Hypothalamus (tissue), 51 donors: ENCODE results near the gene CLEC2L.
A peak's percentile ranks its signal among the peaks of the same experiment; 100 is the strongest.
"Not testable (repeated sequence)": the region's sequence is repeated elsewhere in the genome, so short reads cannot be mapped to it uniquely, and the experiment has no call there.

Experiments used
- DNase-seq, 51 donors: peaks; one replicate each; lab custom pipeline; 2025; lab: John Stamatoyannopoulos, UW

Gene CLEC2L

DNA sequence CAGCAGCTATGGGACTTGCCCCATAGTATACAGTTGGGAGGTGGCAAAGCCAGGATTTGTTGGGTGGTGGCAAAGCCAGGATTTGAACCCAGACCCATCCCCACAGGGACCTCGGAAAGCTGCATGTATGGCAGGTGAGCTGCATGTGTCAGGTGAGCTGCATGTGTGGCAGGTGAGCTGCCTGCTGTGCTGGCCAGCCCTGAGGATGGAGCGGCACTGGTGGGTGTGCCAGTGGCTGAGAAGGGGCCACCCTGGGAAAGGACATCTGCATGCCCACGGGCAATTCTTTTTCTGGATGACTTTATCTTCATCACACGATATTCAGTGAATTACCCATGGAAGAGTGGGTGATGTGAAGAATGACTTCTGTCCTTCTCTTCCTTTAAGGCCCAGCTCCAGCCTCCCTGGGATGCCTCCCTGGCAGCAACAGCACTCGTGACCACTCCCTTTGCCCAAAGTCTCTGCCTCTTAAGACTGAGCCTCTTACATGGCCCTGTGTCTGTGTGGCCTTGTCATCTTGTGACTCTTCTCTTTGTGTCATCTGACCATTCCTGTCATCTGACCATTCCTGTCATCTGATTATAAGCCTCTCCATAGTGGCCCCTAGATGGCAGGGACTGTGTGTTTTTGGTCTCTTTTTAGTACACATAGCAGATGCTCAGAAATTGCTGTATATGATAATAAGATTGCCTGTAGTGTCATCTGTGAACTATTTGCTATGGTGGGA lies 25.0 kb downstream of the CLEC2L start:
- DNase-seq: no peak

DNA sequence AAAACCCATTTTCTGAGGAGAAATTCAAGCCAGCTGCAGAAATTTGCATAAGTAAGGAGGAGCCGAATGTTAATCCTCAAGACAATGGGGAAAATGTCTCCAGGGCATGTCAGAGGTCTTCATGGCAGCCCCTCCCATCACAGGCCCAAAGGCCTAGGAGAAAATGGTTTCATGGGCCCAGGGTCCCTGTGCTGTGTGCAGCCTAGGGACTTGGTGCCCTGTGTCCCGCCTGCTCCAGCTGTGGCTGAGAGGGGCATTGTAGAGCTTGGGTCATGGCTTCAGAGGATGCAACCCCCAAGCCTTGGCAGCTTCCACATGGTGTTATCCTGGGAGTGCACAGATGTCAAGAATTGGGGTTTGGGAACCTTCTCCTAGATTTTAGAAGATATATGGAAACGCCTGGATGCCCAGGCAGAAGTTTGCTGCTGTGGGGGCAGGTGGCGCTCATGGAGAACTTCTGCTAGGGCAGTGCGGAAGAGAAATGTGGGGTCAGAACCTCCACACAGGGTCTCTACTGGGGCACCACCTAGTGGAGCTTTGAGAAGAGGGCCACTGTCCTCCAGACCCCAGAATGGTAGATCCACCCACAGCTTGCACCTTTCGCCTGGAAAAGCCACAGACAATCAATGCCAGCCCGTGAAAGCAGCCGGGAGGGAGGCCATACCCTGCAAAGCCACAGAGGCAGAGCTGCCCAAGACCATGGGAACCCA lies 30.7 kb downstream of the CLEC2L start:
- DNase-seq: not testable (repeated sequence)

DNA sequence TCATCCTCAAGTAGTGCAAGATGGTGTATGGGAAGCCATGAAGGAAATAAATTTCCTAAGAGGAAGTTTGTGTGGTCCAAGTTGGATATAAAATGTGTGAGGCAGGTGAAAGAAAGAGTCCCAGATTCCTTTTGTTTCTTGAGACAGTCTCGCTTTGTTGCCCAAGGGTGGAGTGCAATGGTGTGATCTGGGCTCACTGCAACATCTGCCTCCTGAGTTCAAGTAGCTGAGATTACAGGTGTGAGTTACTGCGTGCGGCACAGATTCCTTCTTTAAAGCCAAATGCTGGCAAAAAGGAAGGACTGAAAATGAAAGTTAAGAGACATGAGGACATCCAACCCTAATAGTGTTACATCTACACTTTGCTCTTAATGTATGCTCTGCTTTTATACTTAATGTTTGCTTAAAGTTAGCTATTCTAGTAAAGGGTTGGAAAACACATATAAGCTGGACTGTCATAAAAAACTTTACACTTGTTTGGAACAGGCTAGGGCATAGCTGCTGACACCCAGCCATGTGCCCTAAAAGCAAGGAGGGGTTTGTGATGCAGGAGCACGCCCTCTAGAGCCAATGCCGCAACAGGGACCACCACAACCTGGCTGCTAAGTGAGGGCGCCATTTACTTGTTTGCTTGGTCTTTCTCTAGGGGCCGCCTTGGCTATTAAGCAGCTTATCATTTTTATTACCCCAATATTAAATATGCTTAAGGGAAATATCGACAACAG lies 34.5 kb downstream of the CLEC2L start:
- DNase-seq: no peak

DNA sequence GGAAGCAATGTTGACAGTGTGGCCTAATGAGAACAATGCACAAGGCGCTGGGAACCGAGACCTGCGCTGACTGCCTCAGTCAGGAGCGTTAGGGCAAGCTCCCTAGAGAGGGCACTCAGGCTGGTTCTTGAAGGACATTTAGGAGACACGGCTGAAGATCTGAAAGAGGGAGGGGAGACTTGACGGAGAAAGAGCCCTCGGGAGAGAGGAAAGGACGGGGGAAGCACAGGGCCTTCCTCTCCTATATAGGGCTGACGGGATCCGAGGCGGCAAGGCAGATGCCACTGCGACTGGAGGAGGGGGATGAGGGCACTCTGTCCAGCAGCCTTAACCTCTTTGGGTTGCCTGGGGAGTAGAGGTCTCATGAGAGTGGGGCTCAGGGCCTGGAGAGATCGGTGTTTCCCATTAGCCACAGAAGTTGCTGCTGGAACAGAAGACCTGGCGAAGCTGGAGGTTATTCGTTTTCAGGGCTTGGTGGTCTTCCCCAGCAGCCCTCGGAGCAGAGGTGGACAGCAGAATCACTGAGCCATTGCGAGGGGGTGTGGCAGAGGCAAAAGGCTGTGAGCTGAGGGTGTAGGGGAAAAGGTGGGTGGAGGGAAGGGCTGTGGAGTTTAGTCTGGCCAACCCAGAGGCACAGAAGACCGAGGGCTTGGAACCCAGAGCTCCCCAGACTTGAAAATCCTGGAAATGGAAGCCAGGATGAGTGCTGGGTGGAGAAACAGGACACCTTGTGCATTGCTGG lies 36.0 kb downstream of the CLEC2L start:
- DNase-seq: no peak

DNA sequence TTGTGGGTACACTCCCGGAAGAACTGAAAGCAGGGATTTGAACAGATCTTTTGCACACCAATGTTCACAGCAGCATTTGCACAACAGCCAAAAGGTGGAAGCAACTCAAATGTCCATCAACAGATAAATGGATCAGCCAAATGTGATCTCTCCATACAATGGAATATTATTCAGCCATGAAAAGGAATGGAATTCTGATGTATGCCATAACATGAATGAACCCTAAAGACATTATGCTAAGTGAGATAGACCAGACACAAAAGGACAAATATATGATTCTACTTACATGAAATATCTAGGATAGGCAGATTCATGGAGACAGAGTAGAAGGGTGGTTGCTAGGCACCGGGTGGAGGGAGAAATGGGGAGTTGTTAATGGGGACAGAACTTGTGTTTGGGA lies 36.7 kb downstream of the CLEC2L start:
- DNase-seq: no peak

DNA sequence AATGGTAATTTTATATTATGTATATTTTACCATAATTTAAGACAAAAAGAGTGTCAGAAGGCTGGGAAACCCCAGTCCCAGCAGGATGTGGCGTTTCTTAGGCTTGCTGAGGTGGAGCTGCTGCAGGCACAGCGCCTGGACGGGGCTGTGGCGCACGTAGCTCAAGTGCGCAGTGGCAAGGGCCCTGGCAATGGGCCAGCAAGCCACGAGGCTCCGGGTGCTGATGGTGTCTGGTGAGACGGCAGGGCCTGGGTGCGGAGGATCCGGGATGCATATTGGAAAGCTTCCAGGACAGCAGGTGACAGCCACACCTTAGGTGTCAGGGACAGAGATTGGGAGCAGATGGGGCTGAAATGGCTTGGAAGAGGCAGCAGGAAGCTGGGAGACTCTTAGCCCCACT lies 37.2 kb downstream of the CLEC2L start:
- no peak for DNase-seq

DNA sequence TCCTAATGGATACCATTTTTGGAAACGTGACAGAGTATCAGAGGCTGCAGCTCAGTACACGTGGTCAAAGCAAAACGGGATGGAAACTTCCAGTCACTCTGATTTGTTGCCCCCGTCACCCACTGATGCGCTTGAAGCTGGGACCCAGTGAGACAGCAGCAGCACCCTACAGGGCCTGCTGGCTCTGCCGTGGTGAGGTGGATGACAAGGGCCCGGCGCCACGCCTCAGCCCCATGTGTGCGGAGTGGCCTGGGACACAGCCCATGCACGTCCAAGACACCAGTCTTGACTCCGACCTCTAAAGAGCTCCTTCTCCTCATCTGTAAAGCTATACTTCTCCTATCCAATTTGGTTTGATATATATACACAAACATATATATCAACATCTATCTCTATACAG lies 39.0 kb downstream of the CLEC2L start:
- DNase-seq: no peak

DNA sequence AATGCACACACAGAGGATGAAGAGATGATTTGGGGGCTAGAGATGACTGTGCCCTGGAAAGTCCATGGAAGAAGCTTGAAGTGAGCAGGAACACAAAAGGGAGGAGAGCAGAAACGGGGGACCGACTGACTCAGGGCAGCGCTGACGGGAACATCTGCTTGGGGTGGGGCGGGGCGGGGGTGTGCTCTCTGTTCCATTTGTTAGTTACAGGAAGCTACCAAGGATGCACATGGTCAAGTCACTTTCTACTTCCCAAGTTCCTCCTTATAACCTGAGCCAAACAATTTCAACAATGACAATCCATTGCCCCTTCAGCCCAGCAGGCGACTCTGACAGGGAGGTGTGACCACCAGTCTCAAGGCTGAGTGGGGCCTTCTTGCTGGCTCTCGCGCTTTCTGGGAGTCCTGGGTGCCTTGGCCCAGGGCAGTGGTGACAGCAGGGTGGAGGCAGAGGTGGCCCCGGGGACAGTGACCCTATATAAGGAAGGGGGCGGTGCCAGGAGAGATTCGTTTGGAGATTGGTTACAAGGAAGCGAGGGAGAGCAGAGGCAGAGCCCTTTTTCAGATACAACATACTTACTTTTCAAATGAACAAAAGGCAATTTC lies 39.6 kb downstream of the CLEC2L start:
- DNase-seq: no peak

DNA sequence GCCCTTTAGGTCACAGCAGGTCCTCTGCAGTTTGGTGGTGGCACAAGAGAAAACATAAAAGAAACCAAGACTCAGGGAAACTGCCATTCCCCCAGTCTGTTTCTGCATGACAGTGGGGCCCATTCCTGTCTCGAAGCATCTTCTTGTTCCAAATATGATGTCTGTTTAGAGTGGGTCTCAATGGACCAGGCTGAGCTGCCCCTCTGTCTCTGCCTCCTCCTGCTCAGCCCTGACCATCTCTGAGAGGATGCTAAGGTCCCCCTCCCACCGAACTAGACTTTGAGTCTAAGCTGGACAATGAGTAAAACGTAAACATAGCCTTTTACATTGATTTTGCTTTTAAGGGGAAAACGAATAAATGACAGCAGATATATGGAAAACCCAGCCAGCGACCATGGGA lies 40.4 kb downstream of the CLEC2L start:
- no peak for DNase-seq

DNA sequence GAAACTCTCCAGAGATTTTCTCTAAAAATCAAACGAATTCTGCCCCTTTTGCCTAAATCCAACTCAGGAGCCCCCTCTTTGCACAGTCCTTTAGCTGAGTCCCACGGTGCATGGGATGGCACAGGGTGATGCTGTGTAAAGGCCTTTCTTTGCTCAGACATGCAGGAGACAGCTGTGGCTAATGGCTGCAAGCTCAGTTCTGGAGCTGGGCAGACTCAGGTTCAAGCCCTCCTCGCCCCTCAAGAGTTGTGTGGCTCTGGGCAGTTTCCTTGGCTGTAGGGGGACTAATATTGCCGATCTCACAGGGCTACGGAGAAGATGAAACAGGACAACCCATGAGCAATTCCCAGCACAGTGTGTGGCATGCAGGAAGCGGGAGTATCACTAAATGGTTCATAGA lies 42.6 kb downstream of the CLEC2L start:
- DNase-seq: no peak

DNA sequence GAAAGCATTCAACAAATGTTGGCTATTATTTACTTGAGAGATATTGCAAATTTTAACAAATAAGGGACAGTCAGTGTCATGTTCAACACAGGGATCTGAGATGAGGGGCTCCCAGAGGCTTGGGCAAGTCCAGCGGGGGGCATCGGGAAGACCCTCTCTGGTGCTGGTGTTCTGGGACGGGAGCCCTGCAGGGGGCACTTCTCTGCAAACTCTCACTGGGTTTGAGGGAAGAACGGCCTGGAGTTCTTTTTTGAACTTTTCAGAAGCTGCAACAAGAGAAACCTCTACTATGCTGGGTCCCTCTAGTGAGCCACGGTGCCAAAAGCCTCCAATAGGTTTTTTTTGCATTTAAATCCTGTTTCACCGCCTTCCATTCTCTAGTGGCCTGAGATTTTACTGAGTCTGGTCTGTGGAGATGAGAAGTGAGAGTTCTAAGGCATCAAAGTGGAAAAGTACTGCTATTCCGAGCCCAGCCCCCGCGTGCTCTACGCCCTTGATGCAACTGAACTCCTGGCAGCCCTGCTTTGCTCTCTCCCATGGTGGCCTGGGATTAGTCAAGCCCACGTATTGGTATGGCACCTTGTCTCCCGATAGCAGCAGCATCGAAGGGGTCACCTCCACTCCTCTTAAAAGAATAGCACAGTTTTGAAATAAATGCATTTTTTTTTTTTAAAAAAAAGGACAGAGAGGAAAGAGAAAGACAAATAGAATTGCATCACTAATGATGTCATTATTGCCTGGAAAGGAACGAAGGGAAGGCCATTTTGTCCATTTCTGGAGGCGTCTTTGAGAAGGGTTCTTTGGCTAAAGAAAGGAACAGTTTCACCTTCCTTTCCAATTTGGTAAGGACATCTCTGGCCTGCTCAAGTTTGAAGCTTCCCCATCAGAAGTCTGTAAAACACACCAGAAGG lies 43.5 kb downstream of the CLEC2L start:
- DNase-seq: no peak

DNA sequence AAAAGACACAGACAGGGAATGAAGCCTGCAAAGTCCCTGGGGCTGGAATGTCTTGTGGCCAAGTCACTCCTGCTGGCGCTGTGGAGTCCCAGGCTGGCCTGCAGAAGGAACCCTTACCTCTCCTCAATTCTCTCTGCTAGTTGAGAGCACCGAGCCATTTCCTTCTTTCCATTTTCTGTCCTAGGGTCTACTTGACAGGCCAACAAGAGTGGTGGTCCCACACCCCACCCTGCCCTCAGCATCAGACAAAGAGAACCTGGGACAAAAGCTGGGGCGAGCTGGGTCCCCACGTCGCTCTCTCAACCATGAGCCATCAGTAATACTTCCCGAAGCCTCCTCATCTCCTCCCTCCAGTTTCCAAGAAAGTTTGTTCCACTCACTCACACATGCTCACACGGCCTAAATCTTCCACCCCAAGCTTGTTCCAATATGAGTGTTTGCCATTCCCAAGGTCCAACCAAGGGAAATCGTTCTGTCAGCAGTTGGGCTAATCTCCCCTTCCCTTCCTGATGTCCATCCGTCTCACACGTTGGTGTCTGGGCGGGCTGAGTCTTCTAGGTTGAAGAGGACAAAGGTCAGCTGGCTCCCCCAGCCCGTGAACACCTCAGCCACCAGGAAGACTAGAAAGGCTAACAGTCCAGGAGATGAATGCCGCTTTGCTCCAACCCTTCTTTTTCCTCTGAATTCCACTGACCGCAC lies 44.3 kb downstream of the CLEC2L start:
- DNase-seq: no peak

DNA sequence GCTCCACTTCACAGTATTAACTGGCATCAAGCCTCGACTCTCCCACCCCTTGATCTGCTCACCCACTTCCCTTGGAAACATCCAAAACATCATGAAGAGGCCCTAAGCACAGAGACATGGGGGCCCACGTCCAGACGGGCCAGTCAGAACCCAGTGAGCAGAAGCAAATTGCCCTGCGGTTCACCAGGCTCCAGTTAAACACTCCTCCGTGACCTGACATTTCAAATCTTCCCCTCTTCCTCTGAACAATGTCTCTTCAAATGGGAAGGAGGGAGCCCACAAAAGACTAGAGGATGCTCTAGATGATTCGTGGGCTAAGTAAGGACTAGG lies 44.8 kb downstream of the CLEC2L start:
- no peak for DNase-seq

DNA sequence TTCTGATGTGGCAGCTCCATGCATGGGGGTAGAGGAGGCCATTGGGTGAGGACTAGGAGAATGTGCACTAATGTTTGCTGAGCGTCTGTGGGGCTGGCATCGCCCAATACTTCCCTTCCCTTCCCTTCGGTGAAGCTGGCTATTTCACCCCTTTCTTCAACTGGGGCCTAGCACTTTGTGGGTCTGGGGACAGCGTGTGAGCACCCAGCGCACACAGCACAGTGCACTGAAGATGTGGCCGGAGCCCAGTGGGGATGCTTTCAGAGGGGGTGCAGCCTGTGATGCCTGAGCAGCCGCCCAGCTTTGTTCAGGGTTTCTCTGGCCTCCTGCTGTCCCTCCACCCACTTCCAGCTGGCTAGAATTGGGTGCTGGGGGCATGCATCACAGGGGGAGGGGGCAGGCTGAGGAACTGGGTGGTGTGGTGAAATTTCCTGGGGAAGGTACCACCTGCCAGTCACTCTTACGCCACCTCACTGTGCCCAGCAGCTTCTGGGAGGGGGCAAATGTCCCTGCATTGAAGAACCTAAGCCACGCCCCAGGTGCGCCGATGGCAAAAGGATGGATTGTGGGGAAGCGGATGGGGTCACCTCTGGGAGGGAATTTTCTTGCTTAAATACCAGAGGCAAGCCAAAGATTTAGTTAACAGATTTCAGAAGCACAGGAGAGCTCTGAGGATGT lies 45.5 kb downstream of the CLEC2L start:
- no peak for DNase-seq

DNA sequence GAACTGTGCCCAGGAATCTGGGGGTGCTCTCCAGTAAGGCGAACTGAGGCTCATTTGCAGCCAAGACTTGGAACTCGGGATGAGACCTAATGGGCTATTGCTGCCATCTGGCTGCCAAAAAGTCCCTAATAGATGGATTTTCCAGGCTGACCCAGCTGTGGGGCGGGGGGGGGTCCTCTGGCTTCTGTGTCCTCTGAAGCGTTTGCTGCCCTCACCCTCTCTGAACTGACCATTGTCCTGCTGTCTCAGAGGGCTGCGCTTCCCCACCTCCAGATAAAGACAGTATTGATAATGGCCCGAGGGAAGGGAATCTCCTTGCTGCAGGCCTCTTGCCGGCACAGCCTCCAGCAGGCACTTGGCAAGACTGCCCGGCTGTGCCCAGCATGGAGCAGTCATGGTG lies 46.6 kb downstream of the CLEC2L start:
- peak in 43 of 51 donors; percentile 8 to 85 (median 52) for DNase-seq

DNA sequence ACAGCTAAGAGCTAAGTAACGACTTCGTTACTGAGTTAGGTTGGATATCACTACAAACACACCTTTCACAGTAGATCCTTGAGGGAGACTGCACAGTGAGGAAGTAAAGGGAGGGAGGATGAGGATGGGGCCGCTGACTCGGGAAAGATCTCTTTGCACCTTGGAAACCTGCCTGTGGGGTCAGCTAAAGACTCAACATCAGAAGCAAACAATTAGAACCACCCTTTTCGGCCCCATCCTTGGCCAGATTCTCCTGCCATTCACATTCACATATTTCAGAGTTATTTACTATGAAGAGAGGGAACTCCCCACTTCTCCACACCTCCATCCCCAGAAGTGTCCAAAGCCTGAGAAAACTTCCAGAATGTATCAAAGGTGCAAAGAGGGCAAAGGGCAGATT lies 47.1 kb downstream of the CLEC2L start:
- DNase-seq: no peak

DNA sequence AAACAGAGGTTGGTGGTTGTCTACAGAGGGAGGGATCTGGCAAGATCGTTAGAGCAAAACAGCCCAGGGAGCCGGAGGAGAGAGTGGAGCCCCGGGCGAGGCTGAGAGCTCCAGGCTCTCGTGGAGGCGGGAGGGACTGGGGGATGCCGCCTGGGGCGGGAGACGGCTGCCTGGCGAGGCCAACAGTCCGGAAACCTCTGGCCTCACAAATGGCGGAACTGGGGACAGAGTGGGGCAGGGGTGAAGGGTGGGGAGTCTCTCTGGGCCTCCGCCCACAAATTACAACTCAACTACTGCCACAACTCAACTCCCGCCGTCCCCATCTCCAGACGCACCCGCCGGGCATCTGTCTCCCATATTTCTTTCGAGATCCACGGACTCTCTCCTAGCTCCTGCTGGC lies 47.7 kb downstream of the CLEC2L start:
- no peak for DNase-seq

DNA sequence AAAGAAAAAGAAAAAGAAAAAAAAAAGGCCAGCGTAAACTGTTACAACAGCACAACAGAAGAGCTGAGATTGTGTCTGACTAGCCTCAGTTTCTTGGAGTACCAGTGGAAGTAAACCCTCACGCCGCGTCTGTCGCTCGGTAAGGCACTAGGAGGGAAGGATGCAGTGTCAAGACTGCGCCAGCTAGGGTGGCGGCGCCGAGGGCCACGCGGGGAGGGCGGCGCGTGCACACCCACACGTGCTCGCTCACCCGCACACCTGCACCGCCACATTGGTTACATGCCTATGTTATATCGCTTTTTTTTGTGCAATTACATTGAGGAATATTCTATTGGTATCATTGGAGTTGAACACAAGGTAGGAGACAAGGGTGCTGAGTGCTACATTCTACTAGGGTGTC lies 48.2 kb downstream of the CLEC2L start:
- no peak for DNase-seq

DNA sequence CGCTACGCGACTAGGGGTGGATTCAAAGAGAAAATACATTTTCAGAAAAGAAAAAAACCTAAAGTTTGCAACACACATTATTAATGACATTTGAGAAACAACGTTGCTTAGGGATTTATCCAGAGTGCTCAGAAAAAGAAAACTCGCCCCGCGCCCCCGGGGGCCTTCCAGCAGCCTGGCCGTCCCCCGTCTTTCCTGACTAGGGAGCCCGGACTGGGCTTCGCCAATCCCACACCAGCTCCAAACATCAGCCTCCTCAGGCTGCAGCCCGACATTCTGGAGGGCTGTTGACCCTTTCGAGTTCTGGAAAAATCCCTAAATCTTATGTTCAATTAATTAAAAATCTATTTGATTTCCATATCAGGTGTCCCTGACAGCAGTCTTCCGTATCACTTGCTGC lies 48.6 kb downstream of the CLEC2L start:
- DNase-seq: no peak
